Right hindlimb (tissue), 1 donor: Measurements from ENCODE around the gene KRTAP5-4.
A peak's percentile ranks its signal among the peaks of the same experiment; 100 is the strongest.
"Not testable (repeated sequence)": the region's sequence is repeated elsewhere in the genome, so short reads cannot be mapped to it uniquely, and the experiment has no call there.

Experiments used
- DNase-seq: peaks from one replicate; pipeline ENCODE4 v3.0.0-alpha.2; 2018

KRTAP5-4 gene

DNA sequence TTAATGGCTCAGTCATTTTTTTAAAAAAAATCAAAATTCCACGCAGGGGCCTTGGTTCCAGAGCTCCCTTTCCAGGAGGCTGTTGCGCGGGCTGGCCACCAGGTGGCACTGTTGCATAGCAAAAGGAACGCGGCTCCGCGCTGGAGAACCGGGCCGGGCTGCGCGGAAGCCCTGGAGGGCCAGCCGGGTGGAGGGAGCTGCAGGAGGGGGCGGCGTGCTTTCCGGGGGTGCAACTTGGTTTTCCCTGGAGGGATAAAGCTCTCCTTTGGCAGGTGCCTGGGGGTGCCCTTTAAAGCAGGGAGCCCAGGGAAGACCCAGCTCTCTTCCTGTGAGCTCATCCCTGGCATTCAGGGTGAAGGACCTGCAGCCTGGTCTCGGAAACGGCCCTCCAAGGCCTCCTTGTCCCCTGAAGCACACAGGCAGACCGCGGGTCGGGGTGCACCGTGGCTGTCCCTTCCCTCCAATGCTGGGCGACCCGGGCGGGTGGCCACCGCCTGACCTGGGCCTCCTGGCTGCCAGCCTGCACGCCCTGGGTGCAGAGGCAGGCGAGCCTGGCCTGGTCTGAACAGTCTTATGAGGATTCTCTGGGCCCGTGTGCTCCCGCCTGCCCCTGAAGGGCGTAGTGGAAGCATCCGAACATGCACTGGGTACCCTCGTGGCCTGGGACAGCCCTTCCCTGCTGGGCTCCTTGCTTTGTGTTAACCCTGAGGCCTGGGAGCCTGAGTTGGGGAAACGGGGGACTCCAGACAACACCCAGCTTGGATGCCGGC lies 31.0 kb upstream of the KRTAP5-4 start:
- peak; percentile 82 for DNase-seq

DNA sequence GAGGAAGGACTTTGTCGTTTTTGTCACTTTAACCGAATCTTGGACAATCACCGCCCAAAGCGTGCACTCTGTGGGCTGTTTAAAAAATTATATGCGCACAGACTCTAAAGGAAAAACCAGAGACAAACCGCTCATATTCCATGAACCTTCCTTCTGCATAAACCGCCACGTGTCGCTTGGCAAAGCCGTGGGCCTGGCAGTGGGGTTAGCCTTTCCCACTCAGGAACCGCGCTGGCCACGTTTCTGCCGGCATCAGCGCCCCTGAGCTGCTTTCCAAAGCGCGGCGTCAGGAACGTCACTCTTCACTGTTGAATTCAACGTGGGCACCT lies 30.5 kb upstream of the KRTAP5-4 start:
- peak; percentile 52 for DNase-seq

DNA sequence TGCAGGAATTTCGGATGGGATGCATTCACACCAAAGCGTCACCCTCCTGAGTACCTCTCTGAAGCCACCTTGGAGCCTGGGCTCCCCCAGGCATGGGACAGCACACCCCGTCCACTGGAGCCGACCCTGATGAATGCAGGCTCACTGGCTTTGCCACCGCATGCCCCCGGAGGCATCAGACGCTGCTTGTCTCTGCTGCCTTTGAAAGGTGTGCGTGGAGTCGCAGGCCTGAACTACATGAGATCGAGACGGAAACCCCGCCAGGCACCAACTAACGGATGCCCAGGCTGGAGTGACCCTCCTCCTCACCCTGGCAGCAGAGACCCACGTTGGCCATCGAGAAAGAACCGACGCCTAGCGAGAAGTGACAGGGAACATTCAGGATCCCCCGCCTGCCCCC lies 30.1 kb upstream of the KRTAP5-4 start:
- no peak for DNase-seq

GRCh38 chr11:1651411-1651980 lies 29.6 kb upstream of the KRTAP5-4 start:
- no peak for DNase-seq

- no peak for DNase-seq
These were observed 29.0 kb upstream of the KRTAP5-4 start for GRCh38 chr11:1650918-1651262.

DNA sequence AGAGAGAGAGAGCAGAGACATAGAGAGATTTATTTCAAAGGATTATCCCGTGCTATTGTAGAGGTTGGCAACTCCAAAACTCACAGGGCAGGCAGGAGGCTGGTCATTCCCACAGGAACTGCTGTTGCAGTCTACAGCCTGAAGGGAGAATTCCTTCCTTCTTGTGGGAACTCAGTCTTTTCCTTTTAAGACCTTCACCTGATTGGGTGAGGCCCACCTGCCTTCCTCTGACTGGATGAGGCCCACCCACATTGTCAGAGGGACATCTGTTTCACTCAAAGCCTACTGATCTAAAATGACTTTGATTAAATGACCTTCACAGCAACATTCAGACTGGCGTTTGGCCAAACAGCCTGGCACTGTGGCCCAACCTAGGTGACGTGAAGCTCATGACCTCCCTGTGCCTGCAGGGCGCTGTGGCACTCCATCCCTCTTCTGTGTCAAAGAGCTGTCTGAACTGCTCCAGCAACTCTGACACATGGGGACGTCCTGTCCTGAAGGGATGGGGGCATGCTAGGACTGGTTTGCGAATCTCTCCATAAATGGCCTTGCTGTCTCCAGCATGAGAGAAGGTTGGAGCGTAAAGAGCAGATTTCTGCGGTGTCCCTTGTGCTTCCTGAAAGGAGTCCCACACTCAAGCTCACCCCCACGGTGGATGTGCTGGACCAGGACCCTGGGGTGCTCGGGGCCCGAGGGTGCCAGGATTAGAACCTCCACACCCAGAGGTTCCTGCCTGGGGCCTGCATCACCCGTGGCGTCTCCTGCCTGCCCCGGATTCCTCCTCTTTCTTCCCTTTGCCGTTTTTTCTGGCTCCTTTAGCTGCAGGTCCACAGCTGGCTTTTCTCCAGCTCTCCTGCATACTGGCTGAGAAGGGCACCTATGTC lies 28.3 kb upstream of the KRTAP5-4 start:
- DNase-seq = no peak

DNA sequence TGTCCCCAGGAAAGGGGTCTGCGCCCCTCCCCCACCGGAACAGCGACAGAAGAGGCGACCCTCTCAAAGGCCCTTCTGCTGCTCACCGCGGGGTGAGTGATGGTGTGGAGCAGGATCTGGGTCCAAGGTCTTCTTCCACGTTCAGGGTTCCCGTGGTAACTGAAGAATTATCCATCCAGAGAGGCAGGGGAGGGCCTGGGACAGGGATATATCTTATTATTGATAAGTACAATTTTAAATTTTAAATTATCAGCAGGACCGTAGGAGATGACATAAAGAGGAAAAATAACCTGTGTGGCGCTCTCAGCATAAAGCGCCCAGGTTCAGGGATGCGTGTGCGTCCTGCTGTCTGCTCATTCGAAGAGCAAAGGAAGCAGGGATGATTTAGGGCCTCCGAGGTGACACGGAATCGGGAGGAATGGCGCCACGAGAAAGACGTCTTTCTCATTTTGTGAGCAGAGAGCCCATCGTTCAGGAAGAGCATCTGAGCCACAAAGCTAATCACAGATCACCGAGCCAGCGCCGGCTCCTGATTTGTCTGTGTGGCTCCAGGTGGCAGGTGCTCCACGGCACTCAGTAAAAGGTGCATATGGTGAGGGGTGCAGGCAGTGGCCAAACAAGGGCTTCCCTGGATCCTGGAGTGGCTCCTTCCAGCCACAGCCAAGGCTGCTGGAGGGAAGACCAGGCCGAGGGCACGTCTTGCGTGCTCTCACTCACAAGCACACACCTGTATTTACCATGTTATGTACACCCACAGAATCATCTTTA lies 26.9 kb upstream of the KRTAP5-4 start:
- no peak for DNase-seq

GRCh38 chr11:1647901-1648652 lies 26.1 kb upstream of the KRTAP5-4 start:
- DNase-seq = no peak

DNA sequence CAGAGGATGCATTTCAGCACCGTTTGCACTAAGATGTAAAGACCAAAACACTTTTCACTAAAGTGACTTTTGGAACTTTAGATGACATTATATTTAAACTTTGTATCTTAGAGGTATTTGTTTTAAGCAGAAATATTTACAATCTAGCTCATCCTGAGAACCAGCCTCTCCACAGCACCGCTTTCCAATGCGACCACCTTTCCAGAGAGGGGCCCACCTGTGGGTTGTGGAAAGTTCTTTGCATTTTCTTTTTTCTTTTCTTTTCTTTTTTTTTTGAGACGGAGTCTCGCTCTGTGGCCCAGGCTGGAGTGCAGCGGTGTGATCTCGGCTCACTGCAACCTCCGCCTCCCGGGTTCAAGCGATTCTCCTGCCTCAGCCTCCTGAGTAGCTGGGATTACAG lies 24.6 kb upstream of the KRTAP5-4 start:
- not testable (repeated sequence) for DNase-seq

DNA sequence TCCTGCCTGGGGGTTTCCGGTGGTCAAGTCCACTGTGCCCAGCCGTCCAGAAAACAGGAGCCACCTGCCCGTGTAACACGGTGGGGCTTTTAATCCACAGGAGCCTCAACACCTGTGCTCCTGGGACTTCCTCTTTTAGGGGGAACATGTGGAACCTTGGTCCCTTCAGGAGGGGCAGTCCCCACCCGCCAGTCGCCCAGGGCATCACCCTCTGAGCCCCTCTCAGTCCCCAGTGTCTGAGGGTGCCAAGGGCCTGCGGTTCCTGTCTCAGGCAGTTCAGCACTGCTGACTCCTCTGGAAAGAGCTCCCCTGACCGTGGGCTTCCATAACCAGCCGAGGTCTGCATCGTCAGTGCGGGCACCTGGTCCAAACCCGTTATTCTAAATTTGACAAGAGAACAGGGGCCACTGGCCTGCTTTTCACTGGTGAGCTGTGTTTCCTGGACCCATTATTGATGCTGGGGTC lies 23.5 kb upstream of the KRTAP5-4 start:
- no peak for DNase-seq

GRCh38 chr11:1644601-1645356 lies 22.8 kb upstream of the KRTAP5-4 start:
- no peak for DNase-seq

- DNase-seq = no peak
These were observed 21.3 kb upstream of the KRTAP5-4 start for GRCh38 chr11:1643146-1643690.

DNA sequence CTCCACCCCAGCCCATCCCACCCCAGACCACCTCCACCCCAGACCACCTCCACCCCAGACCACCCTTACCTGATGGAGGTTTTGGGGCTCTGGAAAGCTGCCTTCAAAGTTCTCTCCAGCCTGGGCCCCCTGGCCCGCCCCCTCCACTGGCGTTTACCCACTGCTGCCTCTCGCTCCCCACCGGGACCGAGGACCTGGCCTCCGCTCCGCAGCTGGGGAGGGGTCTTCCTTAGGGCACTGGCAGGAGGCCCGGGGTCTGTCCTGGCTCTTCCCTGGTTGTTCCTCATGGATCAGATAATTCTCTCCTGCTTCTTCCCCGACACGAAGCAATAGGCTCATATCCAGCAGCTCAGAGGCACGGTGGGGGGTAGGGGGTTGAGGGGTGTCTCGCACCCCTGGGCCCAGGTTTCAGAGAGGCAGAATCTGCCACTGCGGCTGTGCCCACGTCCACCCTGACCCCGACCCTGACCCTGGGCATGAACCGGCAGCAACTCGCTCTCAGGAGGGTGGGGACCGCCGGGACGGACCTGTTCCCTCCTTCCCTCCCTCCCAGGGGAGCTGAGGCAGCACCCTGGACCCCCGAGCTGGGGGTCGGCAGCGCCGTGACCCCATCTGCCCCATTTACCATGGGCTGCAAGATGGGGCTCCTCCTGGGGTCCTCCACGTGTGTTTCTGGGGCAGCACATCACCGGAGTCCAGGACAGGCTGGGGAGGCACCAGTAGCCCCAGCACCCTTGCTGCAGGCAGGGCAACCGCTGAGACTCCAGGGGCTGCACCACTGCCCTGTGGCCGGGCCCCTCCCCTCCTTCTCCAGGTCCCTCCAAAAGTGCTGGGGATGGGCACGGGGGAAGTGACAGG lies 20.6 kb upstream of the KRTAP5-4 start:
- DNase-seq = no peak

- no peak for DNase-seq
These were observed 19.2 kb upstream of the KRTAP5-4 start for GRCh38 chr11:1641096-1641495.

DNA sequence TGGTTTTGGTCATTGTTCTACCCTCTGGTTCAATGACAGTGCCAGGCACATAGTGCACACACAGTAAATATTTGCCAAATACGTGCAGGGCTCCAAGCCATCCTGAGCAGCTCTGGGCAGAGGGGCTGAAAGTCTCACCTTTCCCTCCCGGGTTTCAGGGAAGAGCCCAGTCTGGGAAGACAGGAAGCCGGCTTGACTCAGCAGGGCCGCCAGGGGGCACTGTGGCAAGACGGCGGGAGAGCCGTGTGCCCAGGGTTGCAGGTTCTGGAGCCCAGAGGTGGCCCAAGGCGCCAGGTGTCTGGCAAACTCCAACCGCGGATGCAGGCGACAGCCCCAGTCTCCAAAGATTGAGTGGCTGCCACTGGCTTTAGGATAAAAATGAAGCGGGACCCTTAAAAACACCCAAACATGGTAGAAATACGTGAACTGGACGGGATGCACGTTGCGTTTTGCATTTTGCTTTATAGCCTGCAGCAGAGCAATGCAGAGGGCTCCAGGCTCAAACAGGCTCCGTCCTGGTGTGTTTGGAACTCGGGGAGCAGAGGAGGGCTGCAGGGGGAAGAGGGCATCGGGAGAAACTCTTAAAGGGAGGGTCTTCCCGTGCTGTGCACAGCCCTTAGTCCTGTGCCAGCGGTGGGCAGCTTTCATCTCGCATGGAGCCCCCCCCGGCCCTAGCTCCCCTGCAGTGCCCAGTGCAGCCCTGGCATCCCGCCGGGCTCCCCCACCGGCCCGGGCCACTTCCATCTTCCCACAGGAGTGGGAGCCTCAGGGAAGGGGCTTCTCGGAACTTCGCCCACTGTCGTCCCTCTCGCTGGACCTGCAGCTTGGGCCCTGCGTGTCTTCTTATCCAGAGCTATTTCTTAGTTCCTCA lies 18.4 kb upstream of the KRTAP5-4 start:
- DNase-seq = peak; percentile 51

- DNase-seq = no peak
These were observed 17.7 kb upstream of the KRTAP5-4 start for GRCh38 chr11:1639666-1640065.

DNA sequence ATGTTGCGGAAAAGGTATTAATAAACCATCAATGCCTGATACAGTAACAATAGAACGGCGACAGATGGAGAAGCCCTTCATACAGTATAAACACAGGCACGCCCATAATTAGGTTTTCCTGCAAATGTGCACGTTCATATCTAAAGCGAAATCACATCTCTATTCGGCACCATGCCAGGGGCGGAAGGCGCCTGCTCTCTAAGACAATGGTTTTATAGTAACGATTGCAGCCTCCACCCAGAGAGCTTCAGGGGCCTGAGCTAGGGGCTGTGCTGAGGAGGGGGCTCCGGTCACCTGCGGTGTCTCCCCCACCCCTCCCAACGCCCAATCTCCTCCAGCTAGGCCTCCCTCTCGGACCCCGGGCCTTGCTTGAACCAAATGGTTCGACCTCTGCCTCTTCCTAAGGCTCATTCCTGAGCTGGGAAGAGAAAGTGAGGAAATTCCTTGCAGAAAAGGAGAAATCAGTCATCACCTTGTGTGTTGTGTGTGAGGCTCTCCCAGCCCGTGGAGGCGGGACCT lies 17.2 kb upstream of the KRTAP5-4 start:
- no peak for DNase-seq

DNA sequence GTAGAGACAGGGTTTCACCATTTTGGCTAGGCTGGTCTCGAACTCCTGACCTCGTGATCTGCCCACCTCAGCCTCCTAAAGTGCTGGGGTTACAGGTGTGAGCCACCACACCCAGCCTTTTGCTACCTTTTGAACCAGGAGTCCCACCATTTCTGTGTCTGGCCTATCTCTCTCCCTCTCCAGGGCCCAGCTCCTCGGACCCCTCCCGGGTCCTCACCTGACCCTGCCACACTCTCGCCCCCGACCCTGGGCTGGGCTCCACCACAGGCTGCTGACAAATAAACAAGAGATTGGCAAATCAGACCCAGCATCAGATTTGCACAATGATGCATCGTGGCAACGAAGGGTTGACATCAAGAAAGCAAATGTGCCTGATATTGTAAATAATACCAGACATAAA lies 16.4 kb upstream of the KRTAP5-4 start:
- DNase-seq = no peak

- no peak for DNase-seq
These were observed 15.7 kb upstream of the KRTAP5-4 start for GRCh38 chr11:1637628-1638027.
